ENCODE measurements around the gene PIGN. TPM values are rescaled to one million over a fixed set of nuclear protein-coding genes. Genes with fewer than 3 reads are reported as not detected.

PIGN gene
- total and polyA plus RNA-seq, 2 donors (not counting 3 experiments of a cell fraction or from before 2014, with no cell fraction given): 13.7 to 26.1 TPM

GRCh38 chr18:62138461-62139235 lies 48.2 kb downstream of the PIGN start:
- H3K4me1 ChIP-seq (ENCODE audit: control insufficient read depth, extremely low read depth, insufficient read depth, low read length): no peaks in the 10 kb centered on the region
- H3K36me3 ChIP-seq (ENCODE audit: control insufficient read depth in 2 of 2, extremely low read depth in 1 of 2, insufficient read depth in 2 of 2, low read length in 2 of 2): peaks cover 0 to 3% of the 10 kb centered on the region in 2 experiments
- H3K79me2 ChIP-seq (ENCODE audit: control insufficient read depth, insufficient read depth, low read length): no peaks in the 10 kb centered on the region
- FAIRE-seq (no peak), DNase-seq (ENCODE audit: low read depth, low spot score) (no peak)
- dilution Hi-C loops (cut with MboI; ENCODE audit: extremely low pct_ligation_motif_present, low sequenced_read_pairs) (no loop called here), intact Hi-C loops (cut with micrococcal nuclease) (no loop called here)
- no peaks in the 10 kb centered on the region for H3K27me3 ChIP-seq (ENCODE audit: control insufficient read depth in 2 of 2, insufficient read depth in 2 of 2, low read length in 2 of 2)
- H3K9ac ChIP-seq (replicated peaks; ENCODE audit: extremely low read depth, insufficient read depth, low read length): no peak overlapping the region
- H3K9me3 ChIP-seq (replicated peaks; ENCODE audit: control insufficient read depth, insufficient read depth, low read length): no peaks in the 10 kb centered on the region
- BruUV-seq (replicated peaks): no TSS peak
- no peak overlapping the region for H2AFZ ChIP-seq (ENCODE audit: low read depth, low read length)
- no peak overlapping the region for H3K4me3 ChIP-seq (replicated peaks in 1 of 3; ENCODE audit: insufficient read depth in 1 of 3, low read depth in 1 of 3, low read length in 3 of 3)
- H4K20me1 ChIP-seq (replicated peaks; ENCODE audit: control insufficient read depth, extremely low read depth, insufficient read depth, low read length): no peaks in the 10 kb centered on the region
- H3K4me2 ChIP-seq (ENCODE audit: insufficient read depth, low read length): no peak overlapping the region
- ChIA-PET CTCF (no interaction called here), POLR2A (no interaction called here)
- H3K27ac ChIP-seq (ENCODE audit: insufficient read depth, low read depth, low read length): no peak overlapping the region
- H3K9me1 ChIP-seq (replicated peaks; ENCODE audit: control insufficient read depth, extremely low read depth, insufficient read depth, low read length): no peaks in the 10 kb centered on the region
- no peak for TF ChIP-seq MYC (IDR thresholded peaks at IDR 0.05; ENCODE audit: low read depth, low read length)

DNA sequence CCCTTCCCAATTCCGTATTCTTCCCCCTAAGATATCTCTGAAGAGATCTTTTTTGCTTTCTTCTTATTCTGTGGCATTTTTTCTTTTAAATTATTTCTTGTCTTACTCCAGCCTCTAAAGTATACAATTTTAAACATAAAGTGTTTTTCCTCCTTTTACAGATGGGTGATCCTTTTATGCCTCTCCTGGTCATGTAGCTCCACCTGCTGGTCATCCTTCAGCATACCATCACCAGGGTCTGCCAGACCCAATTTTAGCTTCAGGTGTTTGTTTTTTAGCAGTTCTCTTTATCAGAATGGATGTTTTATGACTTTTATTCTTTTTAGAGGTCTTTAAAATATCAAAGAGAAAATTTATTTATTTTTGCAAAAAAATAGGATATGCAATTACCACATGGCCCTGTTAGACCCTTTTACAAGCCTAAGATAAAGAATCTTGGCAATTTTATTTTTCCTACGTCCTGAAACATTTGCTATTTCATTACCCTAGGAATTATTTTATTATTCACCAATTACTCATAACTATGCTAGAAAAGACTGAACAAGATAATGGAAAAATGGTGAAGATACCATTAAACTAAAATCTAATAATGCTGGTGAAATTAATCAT lies 55.5 kb downstream of the PIGN start:
- no peaks in the 10 kb centered on the region for H4K20me1 ChIP-seq (replicated peaks; ENCODE audit: control insufficient read depth, extremely low read depth, insufficient read depth, low read length)
- no peak overlapping the region for H3K4me2 ChIP-seq (ENCODE audit: insufficient read depth, low read length)
- no peaks in the 10 kb centered on the region for H3K9me1 ChIP-seq (replicated peaks; ENCODE audit: control insufficient read depth, extremely low read depth, insufficient read depth, low read length)
- no peak for TF ChIP-seq POLR2A (IDR thresholded peaks at IDR 0.05; ENCODE audit: low read depth, low read length)
- no peak for TF ChIP-seq MYC (IDR thresholded peaks at IDR 0.05; ENCODE audit: low read depth, low read length)
- TF ChIP-seq, protein P1, sequence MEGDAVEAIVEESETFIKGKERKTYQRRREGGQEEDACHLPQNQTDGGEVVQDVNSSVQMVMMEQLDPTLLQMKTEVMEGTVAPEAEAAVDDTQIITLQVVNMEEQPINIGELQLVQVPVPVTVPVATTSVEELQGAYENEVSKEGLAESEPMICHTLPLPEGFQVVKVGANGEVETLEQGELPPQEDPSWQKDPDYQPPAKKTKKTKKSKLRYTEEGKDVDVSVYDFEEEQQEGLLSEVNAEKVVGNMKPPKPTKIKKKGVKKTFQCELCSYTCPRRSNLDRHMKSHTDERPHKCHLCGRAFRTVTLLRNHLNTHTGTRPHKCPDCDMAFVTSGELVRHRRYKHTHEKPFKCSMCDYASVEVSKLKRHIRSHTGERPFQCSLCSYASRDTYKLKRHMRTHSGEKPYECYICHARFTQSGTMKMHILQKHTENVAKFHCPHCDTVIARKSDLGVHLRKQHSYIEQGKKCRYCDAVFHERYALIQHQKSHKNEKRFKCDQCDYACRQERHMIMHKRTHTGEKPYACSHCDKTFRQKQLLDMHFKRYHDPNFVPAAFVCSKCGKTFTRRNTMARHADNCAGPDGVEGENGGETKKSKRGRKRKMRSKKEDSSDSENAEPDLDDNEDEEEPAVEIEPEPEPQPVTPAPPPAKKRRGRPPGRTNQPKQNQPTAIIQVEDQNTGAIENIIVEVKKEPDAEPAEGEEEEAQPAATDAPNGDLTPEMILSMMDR (IDR thresholded peaks at IDR 0.05; ENCODE audit: extremely low read depth in 1 of 2, insufficient read depth in 1 of 2, low read depth in 1 of 2, low read length in 2 of 2): peak; percentile 70 to 79
- no peak for TF ChIP-seq POLR2AphosphoS5 (IDR thresholded peaks at IDR 0.05; ENCODE audit: insufficient read depth, low read depth, low read length)
- CTCF ChIA-PET: interaction anchor here (0.6 to 8.0 kb wide), 53 partner anchors 10 to 1323 kb away, joined by 3 to 89 read pairs (median 4); partner anchors contain the start of gene RNF152
- no peak overlapping the region for H3K9ac ChIP-seq (replicated peaks; ENCODE audit: extremely low read depth, insufficient read depth, low read length)
- no TSS peak for BruUV-seq (replicated peaks)
- H3K27me3 ChIP-seq (ENCODE audit: control insufficient read depth in 2 of 2, insufficient read depth in 2 of 2, low read length in 2 of 2): no peaks in the 10 kb centered on the region
- FAIRE-seq (peak; percentile 83), DNase-seq (ENCODE audit: low read depth, low spot score) (peak; percentile 72)
- dilution Hi-C loops (cut with MboI; ENCODE audit: extremely low pct_ligation_motif_present, low sequenced_read_pairs) (no loop called here), intact Hi-C loops (cut with micrococcal nuclease) (loop anchor here (1.0 to 5.0 kb wide), 10 partner anchors 132 to 1444 kb away; no protein-coding TSS in a partner anchor)
- no peaks in the 10 kb centered on the region for H3K79me2 ChIP-seq (ENCODE audit: control insufficient read depth, insufficient read depth, low read length)
- H3K4me3 ChIP-seq (replicated peaks in 1 of 3; ENCODE audit: insufficient read depth in 1 of 3, low read depth in 1 of 3, low read length in 3 of 3): no peak overlapping the region
- H3K4me1 ChIP-seq (ENCODE audit: control insufficient read depth, extremely low read depth, insufficient read depth, low read length): peaks cover 16% of the 10 kb centered on the region
- no peak overlapping the region for H2AFZ ChIP-seq (ENCODE audit: low read depth, low read length)
- POLR2A ChIA-PET: no interaction called here
- H3K9me3 ChIP-seq (replicated peaks; ENCODE audit: control insufficient read depth, insufficient read depth, low read length): no peaks in the 10 kb centered on the region
- no peak overlapping the region for H3K27ac ChIP-seq (ENCODE audit: insufficient read depth, low read depth, low read length)
- H3K36me3 ChIP-seq (ENCODE audit: control insufficient read depth in 2 of 2, extremely low read depth in 1 of 2, insufficient read depth in 2 of 2, low read length in 2 of 2): no peaks in the 10 kb centered on the region

Data from endothelial cell of umbilical vein (primary cell).